Prostate gland (tissue), 2 donors: ENCODE results near the gene GSX2. TPM values are rescaled to one million over a fixed set of nuclear protein-coding genes. Genes with fewer than 3 reads are reported as not detected.

Experiments used
- DNase-seq: peaks from one replicate; pipeline ENCODE4 v3.0.0-alpha.2; 2019; ENCODE audit warnings: low spot score
- H3K27ac ChIP-seq, 2 donors: fragments of 200-600 bp; sonication (generic); 2 replicates each; pipeline ENCODE4 v1.5.1; 2017 to 2019
- H3K27me3 ChIP-seq: fragments of 200-600 bp; sonication (generic); replicated peaks from 2 replicates; pipeline ENCODE4 v1.5.1; 2019; ENCODE audit not compliant: insufficient read depth
- H3K36me3 ChIP-seq, 2 donors: fragments of 200-600 bp; sonication (generic); 1 replicate in 1 of 2; 2 replicates in 1 of 2; pipeline versions ENCODE4 v1.5.1 to v1.8.1; 2017 to 2019
- H3K4me1 ChIP-seq: fragments of 200-600 bp; sonication (generic); replicated peaks from 2 replicates; pipeline ENCODE4 v1.5.1; 2019
- H3K4me3 ChIP-seq, 2 donors: fragments of 200-600 bp; sonication (generic); 2 replicates each; pipeline ENCODE4 v1.5.1; 2017 to 2019
- H3K9me3 ChIP-seq: fragments of 200-600 bp; sonication (generic); 2 replicates; pipeline ENCODE4 v1.5.1; 2017
- POLR2A ChIP-seq: fragments of 450-650 bp; IDR thresholded peaks from one replicate; pipeline ENCODE4 v1.6.1; 2016; ENCODE audit warnings: antibody characterized with exemption, mild to moderate bottlenecking
- POLR2AphosphoS5 ChIP-seq: sonication (generic); formaldehyde crosslinking; IDR thresholded peaks from one replicate; pipeline ENCODE4 v1.6.1; 2017; ENCODE audit warnings: antibody characterized with exemption
- WGBS: methylation state at CpG from one replicate; pipeline ENCODE4 v1.1.5; 2018; 5-methylcytosine and 5-hydroxymethylcytosine counted together
- intact Hi-C: fragments of 100-400 bp; cut with DNase I; formaldehyde crosslinking; loops from one replicate; pipeline ENCODE4 v1.14.2; 2022
- total RNA-seq, 2 donors: library from RNA; depleted of rRNA; stranded (reverse); fragments of >200 nt; gene quantifications; one replicate each; pipeline ENCODE4 v1.1.0, GENCODE V29; 2016
- TF ChIP-seq, protein P1 (sequence below), 4 experiments: fragments of 200-600 bp in 2 of 4; fragments of 450-650 bp in 2 of 4; sonication (generic) in 2 of 4; IDR thresholded peaks; 1 replicate in 3 of 4; 2 replicates in 1 of 4; pipeline ENCODE4 v1.5.1; 2016 to 2019; ENCODE audit warnings: antibody characterized with exemption in 4 of 4, mild to moderate bottlenecking in 2 of 4, moderate library complexity in 2 of 4

Gene GSX2
- total RNA-seq, 2 donors from 2014 or later: not detected

- Histone ChIP-seq H3K27me3 (peaks cover 18% of the 10 kb centered on the region), H3K27ac (no peak overlapping the region), H3K4me3 (no peak overlapping the region), H3K9me3 (no peaks in the 10 kb centered on the region), H3K36me3 (no peaks in the 10 kb centered on the region), H3K4me1 (no peaks in the 10 kb centered on the region)
- intact Hi-C loops: no loop called here
- TF ChIP-seq POLR2A (no peak), POLR2AphosphoS5 (no peak)
- TF ChIP-seq, protein P1, sequence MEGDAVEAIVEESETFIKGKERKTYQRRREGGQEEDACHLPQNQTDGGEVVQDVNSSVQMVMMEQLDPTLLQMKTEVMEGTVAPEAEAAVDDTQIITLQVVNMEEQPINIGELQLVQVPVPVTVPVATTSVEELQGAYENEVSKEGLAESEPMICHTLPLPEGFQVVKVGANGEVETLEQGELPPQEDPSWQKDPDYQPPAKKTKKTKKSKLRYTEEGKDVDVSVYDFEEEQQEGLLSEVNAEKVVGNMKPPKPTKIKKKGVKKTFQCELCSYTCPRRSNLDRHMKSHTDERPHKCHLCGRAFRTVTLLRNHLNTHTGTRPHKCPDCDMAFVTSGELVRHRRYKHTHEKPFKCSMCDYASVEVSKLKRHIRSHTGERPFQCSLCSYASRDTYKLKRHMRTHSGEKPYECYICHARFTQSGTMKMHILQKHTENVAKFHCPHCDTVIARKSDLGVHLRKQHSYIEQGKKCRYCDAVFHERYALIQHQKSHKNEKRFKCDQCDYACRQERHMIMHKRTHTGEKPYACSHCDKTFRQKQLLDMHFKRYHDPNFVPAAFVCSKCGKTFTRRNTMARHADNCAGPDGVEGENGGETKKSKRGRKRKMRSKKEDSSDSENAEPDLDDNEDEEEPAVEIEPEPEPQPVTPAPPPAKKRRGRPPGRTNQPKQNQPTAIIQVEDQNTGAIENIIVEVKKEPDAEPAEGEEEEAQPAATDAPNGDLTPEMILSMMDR (IDR thresholded peaks at IDR 0.05): no peak
- DNase-seq: no peak
- WGBS: 96% methylated on average over 8 of the region's 8 CpGs
Observed at GRCh38 chr4:54090404-54090803, 9.6 kb upstream of the GSX2 start.

DNA sequence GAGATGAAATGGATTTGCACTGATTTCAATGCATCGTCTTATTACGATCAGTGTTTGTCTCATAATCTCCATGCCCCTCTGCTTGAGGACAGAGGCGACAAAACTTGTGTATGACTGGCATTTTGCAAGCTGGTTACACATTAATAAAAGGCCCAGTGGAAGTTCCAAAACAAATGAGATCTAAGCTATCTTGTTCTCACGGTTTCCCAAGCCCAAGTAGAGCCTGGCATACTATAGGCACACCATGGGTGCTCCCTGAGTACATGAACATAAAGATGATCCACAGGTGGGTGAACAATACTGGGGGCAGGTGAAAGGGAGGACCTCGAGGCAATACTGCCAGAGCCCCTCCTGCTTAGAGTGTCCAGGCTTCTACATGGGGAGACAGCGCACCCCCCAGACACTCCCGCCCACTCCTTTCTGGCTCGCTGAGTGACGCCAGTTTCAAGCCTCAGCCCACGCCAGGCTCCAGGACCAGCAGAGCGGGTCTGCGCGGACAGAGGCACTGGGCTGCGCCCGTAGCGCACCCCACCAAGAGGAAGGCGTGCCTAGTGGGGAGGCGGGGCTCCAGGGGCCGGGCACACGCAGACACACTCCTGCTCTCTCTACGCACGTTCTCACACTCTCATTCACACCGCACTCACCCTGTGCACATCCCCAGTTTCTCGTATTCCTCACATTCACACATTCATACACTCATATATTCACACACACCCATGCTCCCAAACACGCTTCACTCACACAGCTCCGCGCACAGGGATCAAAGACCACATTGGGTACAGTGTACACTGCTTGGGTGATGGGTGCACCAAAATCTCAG lies 8.9 kb upstream of the GSX2 start:
- TF ChIP-seq POLR2A: no peak
- no peak for TF ChIP-seq POLR2AphosphoS5
- TF ChIP-seq, protein P1 (IDR thresholded peaks at IDR 0.05): no peak
- no peaks in the 10 kb centered on the region for H3K9me3 ChIP-seq
- peak; percentile 14 for DNase-seq
- no peaks in the 10 kb centered on the region for H3K36me3 ChIP-seq
- 18% methylated on average over 27 of the region's 27 CpGs for WGBS
- intact Hi-C loops: no loop called here
- peaks cover 18% of the 10 kb centered on the region for H3K27me3 ChIP-seq
- H3K4me1 ChIP-seq: no peaks in the 10 kb centered on the region
- H3K27ac ChIP-seq: peak overlapping the region in 1 of 2 donors; percentile 10
- peak overlapping the region; percentile 28 to 39 for H3K4me3 ChIP-seq

- peak; percentile 50 for DNase-seq
- peak; percentile 71 for TF ChIP-seq POLR2AphosphoS5
- TF ChIP-seq, protein P1 (IDR thresholded peaks at IDR 0.05): no peak
- H3K27me3 ChIP-seq: peaks cover 25% of the 10 kb centered on the region
- WGBS: under 1% methylated on average over 48 of the region's 48 CpGs
- no peaks in the 10 kb centered on the region for H3K36me3 ChIP-seq
- intact Hi-C loops: no loop called here
- no peaks in the 10 kb centered on the region for H3K9me3 ChIP-seq
- H3K27ac ChIP-seq: peak overlapping the region in 1 of 2 donors; percentile 10
- H3K4me1 ChIP-seq: no peaks in the 10 kb centered on the region
- H3K4me3 ChIP-seq: peak overlapping the region; percentile 28 to 39
Observed at GRCh38 chr4:54091637-54092404, 8.1 kb upstream of the GSX2 start.

GRCh38 chr4:54092405-54093323 lies 7.3 kb upstream of the GSX2 start:
- Histone ChIP-seq H3K36me3 (no peaks in the 10 kb centered on the region), H3K4me1 (no peaks in the 10 kb centered on the region), H3K27ac (no peak overlapping the region), H3K9me3 (no peaks in the 10 kb centered on the region), H3K27me3 (peaks cover 27% of the 10 kb centered on the region), H3K4me3 (peak overlapping the region; percentile 28 to 39)
- 14% methylated on average over 13 of the region's 13 CpGs for WGBS
- TF ChIP-seq POLR2A (no peak), POLR2AphosphoS5 (no peak)
- TF ChIP-seq, protein P1 (IDR thresholded peaks at IDR 0.05): no peak
- intact Hi-C loops: no loop called here
- no peak for DNase-seq
